Chondrocyte (in vitro differentiated cells): ENCODE results near the gene VASH2. TPM values are rescaled to one million over a fixed set of nuclear protein-coding genes. Genes with fewer than 3 reads are reported as not detected.
A peak's percentile ranks its signal among the peaks of the same experiment; 100 is the strongest.

Source experiments
- DNase-seq: peaks from one replicate; pipeline ENCODE4 v3.0.0; 2021; ENCODE audit warnings: mixed read lengths, low spot score
- H3K27ac Mint-ChIP-seq: one replicate; pipeline ENCODE4 v1.8.0; 2021; ENCODE audit warnings: mild to moderate bottlenecking, moderate library complexity, mixed read lengths; ENCODE audit not compliant: unreplicated experiment
- H3K27me3 Mint-ChIP-seq: 2 replicates; pipeline ENCODE4 v1.8.0; 2021; ENCODE audit warnings: low read depth, mixed read lengths
- H3K36me3 Mint-ChIP-seq: 2 replicates; pipeline ENCODE4 v1.8.0; 2021; ENCODE audit warnings: low read depth, mixed read lengths
- H3K4me1 Mint-ChIP-seq: 2 replicates; pipeline ENCODE4 v1.8.0; 2021; ENCODE audit warnings: low read depth, mild to moderate bottlenecking, mixed read lengths
- H3K4me3 Mint-ChIP-seq: one replicate; pipeline ENCODE4 v1.8.0; 2021; ENCODE audit warnings: mild to moderate bottlenecking, moderate library complexity, mixed read lengths; ENCODE audit not compliant: unreplicated experiment
- H3K9me3 Mint-ChIP-seq: 2 replicates; pipeline ENCODE4 v1.8.0; 2021; ENCODE audit warnings: low read depth, mixed read lengths
- total RNA-seq: library from RNA; stranded (reverse); gene quantifications from 3 replicates; pipeline ENCODE4 v1.2.1, GENCODE V29; 2021
- TF ChIP-seq, protein P1 (sequence below): fragments of 200-600 bp; sonication (generic); IDR thresholded peaks from 2 replicates; pipeline ENCODE4 v1.5.0; 2021; ENCODE audit warnings: antibody characterized with exemption, mild to moderate bottlenecking, moderate library complexity

VASH2 gene
- total RNA-seq, 1 donor from 2014 or later = 2.3 TPM

- Mint-ChIP-seq H3K9me3 (no peaks in the 10 kb centered on the region), H3K27me3 (peaks cover 8% of the 10 kb centered on the region), H3K4me1 (peaks cover 18% of the 10 kb centered on the region), H3K27ac (no peak overlapping the region), H3K4me3 (no peak overlapping the region), H3K36me3 (no peaks in the 10 kb centered on the region)
- no peak for DNase-seq
- TF ChIP-seq, protein P1, sequence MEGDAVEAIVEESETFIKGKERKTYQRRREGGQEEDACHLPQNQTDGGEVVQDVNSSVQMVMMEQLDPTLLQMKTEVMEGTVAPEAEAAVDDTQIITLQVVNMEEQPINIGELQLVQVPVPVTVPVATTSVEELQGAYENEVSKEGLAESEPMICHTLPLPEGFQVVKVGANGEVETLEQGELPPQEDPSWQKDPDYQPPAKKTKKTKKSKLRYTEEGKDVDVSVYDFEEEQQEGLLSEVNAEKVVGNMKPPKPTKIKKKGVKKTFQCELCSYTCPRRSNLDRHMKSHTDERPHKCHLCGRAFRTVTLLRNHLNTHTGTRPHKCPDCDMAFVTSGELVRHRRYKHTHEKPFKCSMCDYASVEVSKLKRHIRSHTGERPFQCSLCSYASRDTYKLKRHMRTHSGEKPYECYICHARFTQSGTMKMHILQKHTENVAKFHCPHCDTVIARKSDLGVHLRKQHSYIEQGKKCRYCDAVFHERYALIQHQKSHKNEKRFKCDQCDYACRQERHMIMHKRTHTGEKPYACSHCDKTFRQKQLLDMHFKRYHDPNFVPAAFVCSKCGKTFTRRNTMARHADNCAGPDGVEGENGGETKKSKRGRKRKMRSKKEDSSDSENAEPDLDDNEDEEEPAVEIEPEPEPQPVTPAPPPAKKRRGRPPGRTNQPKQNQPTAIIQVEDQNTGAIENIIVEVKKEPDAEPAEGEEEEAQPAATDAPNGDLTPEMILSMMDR = peak; percentile 39
These were observed 29.4 kb upstream of the VASH2 start for GRCh38 chr1:212920896-212921295.

- H3K36me3 Mint-ChIP-seq = no peaks in the 10 kb centered on the region
- H3K4me1 Mint-ChIP-seq = peaks cover 11% of the 10 kb centered on the region
- no peak for DNase-seq
- H3K9me3 Mint-ChIP-seq = peaks cover 6% of the 10 kb centered on the region
- no peak overlapping the region for H3K4me3 Mint-ChIP-seq
- no peak overlapping the region for H3K27ac Mint-ChIP-seq
- TF ChIP-seq, protein P1 = no peak
- H3K27me3 Mint-ChIP-seq = peaks cover 4% of the 10 kb centered on the region
These were observed 28.3 kb upstream of the VASH2 start for GRCh38 chr1:212922016-212922415.

GRCh38 chr1:212926372-212926771, 24.0 kb upstream of the VASH2 start:
- no peak overlapping the region for H3K4me3 Mint-ChIP-seq
- peaks cover 10% of the 10 kb centered on the region for H3K4me1 Mint-ChIP-seq

DNA sequence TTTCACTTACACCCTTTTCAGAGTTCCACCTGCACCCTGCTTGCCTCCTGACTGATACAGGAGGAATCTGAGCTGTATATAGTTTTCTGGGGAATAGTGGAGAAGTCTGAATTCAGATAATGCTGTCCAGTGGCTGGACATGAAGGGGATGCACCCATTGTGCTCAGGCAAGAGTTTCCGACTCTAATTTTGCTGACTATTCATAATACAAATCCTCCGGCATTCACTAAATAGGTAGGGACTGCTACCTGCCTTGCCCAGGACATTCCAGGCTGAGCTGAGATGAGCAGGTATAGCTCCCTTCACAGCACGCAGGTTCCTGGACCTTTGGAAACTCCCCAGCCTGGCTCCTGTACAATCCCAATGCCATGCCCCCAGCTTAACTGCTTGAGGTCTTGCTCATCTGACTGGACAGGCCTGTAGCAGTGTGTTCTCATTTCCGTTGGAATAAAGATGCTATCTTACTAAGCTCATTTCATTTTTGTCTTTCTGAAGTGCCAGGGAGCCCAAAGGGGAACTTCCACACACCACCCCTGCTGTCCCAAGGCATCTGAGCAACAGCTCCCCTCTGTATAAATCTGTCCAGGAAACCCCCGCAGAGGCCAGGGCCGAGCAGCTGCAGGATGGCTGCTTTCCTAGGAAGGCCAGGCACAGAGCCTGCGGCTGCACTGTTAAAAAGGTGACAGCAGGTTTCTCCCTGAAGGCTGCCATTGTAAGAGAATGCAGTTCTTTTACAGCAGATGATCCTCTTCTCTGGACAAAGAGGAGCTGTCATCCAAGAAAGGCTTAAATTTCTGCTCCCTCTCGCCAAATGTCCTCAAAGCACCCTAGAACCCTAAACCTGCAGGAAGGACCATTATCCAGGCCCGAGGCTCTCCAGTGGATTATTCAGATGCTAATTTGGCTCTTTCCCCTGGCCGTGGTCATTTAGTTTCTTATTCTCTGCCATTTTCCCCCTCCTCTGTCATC, 21.7 kb upstream of the VASH2 start:
- Mint-ChIP-seq H3K9me3 (peaks cover 6% of the 10 kb centered on the region), H3K36me3 (no peaks in the 10 kb centered on the region), H3K4me1 (peaks cover 10% of the 10 kb centered on the region), H3K27ac (no peak overlapping the region), H3K27me3 (no peaks in the 10 kb centered on the region), H3K4me3 (no peak overlapping the region)
- TF ChIP-seq, protein P1 = no peak
- DNase-seq = no peak

More at GRCh38 chr1:212926372-212926771, 24.0 kb upstream of the VASH2 start:
- no peak overlapping the region for H3K27ac Mint-ChIP-seq
- TF ChIP-seq, protein P1 = no peak
- H3K27me3 Mint-ChIP-seq = no peaks in the 10 kb centered on the region
- DNase-seq = no peak
- H3K36me3 Mint-ChIP-seq = no peaks in the 10 kb centered on the region
- peaks cover 6% of the 10 kb centered on the region for H3K9me3 Mint-ChIP-seq

GRCh38 chr1:212930986-212931678, 19.2 kb upstream of the VASH2 start:
- no peak overlapping the region for H3K4me3 Mint-ChIP-seq
- H3K27ac Mint-ChIP-seq = no peak overlapping the region
- DNase-seq = no peak
- no peaks in the 10 kb centered on the region for H3K27me3 Mint-ChIP-seq
- TF ChIP-seq, protein P1 = no peak
- no peaks in the 10 kb centered on the region for H3K4me1 Mint-ChIP-seq
- peaks cover 6% of the 10 kb centered on the region for H3K9me3 Mint-ChIP-seq
- no peaks in the 10 kb centered on the region for H3K36me3 Mint-ChIP-seq
